Muscle layer of duodenum (tissue), 2 donors: ENCODE measurements around the gene NOD2.
A peak's percentile ranks its signal among the peaks of the same experiment; 100 is the strongest.

Experiments used
- H3K27ac ChIP-seq: one replicate; pipeline ENCODE4 v1.7.0; 2013; ENCODE audit warnings: mild to moderate bottlenecking, low read length
- H3K27me3 ChIP-seq: one replicate; pipeline ENCODE4 v1.7.0; 2013; ENCODE audit warnings: low read depth, mild to moderate bottlenecking, control low read depth, low read length
- H3K36me3 ChIP-seq, 2 donors: one replicate each; pipeline ENCODE4 v1.7.0; 2013; ENCODE audit warnings: low read length in 2 of 2, control low read depth in 1 of 2, mild to moderate bottlenecking in 1 of 2; ENCODE audit not compliant: insufficient read depth in 2 of 2, control insufficient read depth in 1 of 2
- H3K4me1 ChIP-seq, 2 donors: one replicate each; pipeline ENCODE4 v1.7.0; 2013; ENCODE audit warnings: low read length in 2 of 2, mild to moderate bottlenecking in 2 of 2, control low read depth in 1 of 2, moderate library complexity in 1 of 2; ENCODE audit not compliant: insufficient read depth in 2 of 2, control insufficient read depth in 1 of 2
- H3K4me3 ChIP-seq, 2 donors: one replicate each; pipeline ENCODE4 v1.7.0; 2013; ENCODE audit warnings: low read length in 2 of 2, low read depth in 1 of 2, mild to moderate bottlenecking in 1 of 2
- H3K9me3 ChIP-seq, 2 donors: one replicate each; pipeline ENCODE4 v1.7.0; 2013; ENCODE audit warnings: low read length in 2 of 2, control low read depth in 1 of 2, mild to moderate bottlenecking in 1 of 2; ENCODE audit not compliant: control insufficient read depth in 1 of 2
- donor health status: healthy.

NOD2 gene

GRCh38 chr16:50696575-50697420 lies 3.4 kb downstream of the NOD2 start:
- H3K27me3 ChIP-seq, result no peaks in the 10 kb centered on the region
- no peaks in the 10 kb centered on the region for H3K9me3 ChIP-seq
- peaks cover 7 to 35% of the 10 kb centered on the region in 2 donors for H3K4me1 ChIP-seq
- H3K36me3 ChIP-seq, result no peaks in the 10 kb centered on the region
- peak overlapping the region; percentile 69 for H3K27ac ChIP-seq
- H3K4me3 ChIP-seq, result no peak overlapping the region

- H3K4me3 ChIP-seq, result peak overlapping the region; percentile 52 to 66
- H3K9me3 ChIP-seq, result no peaks in the 10 kb centered on the region
- peak overlapping the region; percentile 69 for H3K27ac ChIP-seq
- no peaks in the 10 kb centered on the region for H3K36me3 ChIP-seq
- no peaks in the 10 kb centered on the region for H3K27me3 ChIP-seq
- H3K4me1 ChIP-seq, result peaks cover 7 to 35% of the 10 kb centered on the region in 2 donors
These were observed 4.0 kb downstream of the NOD2 start for GRCh38 chr16:50697421-50697715.

GRCh38 chr16:50697881-50698767 lies 4.7 kb downstream of the NOD2 start:
- Histone ChIP-seq H3K4me1 (peaks cover 7 to 35% of the 10 kb centered on the region in 2 donors), H3K27me3 (no peaks in the 10 kb centered on the region), H3K4me3 (peak overlapping the region; percentile 52 to 66), H3K9me3 (no peaks in the 10 kb centered on the region), H3K27ac (peak overlapping the region; percentile 69), H3K36me3 (no peaks in the 10 kb centered on the region)

GRCh38 chr16:50699326-50700159 lies 6.1 kb downstream of the NOD2 start:
- Histone ChIP-seq H3K27ac (no peak overlapping the region), H3K27me3 (no peaks in the 10 kb centered on the region), H3K36me3 (no peaks in the 10 kb centered on the region), H3K4me3 (no peak overlapping the region), H3K4me1 (peaks cover 7 to 27% of the 10 kb centered on the region in 2 donors), H3K9me3 (peaks cover 0 to 10% of the 10 kb centered on the region in 2 donors)

- Histone ChIP-seq H3K27me3 (no peaks in the 10 kb centered on the region), H3K9me3 (peaks cover 0 to 11% of the 10 kb centered on the region in 2 donors), H3K27ac (no peak overlapping the region), H3K36me3 (no peaks in the 10 kb centered on the region), H3K4me1 (peaks cover 0 to 5% of the 10 kb centered on the region in 2 donors), H3K4me3 (no peak overlapping the region)
These were observed 9.3 kb downstream of the NOD2 start for GRCh38 chr16:50702725-50703124.

- H3K36me3 ChIP-seq, result no peaks in the 10 kb centered on the region
- H3K9me3 ChIP-seq, result peaks cover 0 to 11% of the 10 kb centered on the region in 2 donors
- no peaks in the 10 kb centered on the region for H3K4me1 ChIP-seq
- no peak overlapping the region for H3K4me3 ChIP-seq
- no peaks in the 10 kb centered on the region for H3K27me3 ChIP-seq
- H3K27ac ChIP-seq, result no peak overlapping the region
These were observed 10.8 kb downstream of the NOD2 start for GRCh38 chr16:50704245-50704644.

GRCh38 chr16:50705436-50706110 lies 12.2 kb downstream of the NOD2 start:
- Histone ChIP-seq H3K27ac (no peak overlapping the region), H3K4me3 (no peak overlapping the region), H3K4me1 (no peaks in the 10 kb centered on the region), H3K27me3 (no peaks in the 10 kb centered on the region), H3K36me3 (no peaks in the 10 kb centered on the region), H3K9me3 (peaks cover 0 to 11% of the 10 kb centered on the region in 2 donors)

GRCh38 chr16:50706250-50706649 lies 12.8 kb downstream of the NOD2 start:
- no peaks in the 10 kb centered on the region for H3K4me1 ChIP-seq
- H3K4me3 ChIP-seq, result no peak overlapping the region
- peaks cover 0 to 11% of the 10 kb centered on the region in 2 donors for H3K9me3 ChIP-seq
- no peaks in the 10 kb centered on the region for H3K36me3 ChIP-seq
- no peak overlapping the region for H3K27ac ChIP-seq
- H3K27me3 ChIP-seq, result no peaks in the 10 kb centered on the region

GRCh38 chr16:50708373-50709060 lies 15.1 kb downstream of the NOD2 start:
- H3K27me3 ChIP-seq, result no peaks in the 10 kb centered on the region
- H3K36me3 ChIP-seq, result no peaks in the 10 kb centered on the region
- H3K9me3 ChIP-seq, result peaks cover 0 to 11% of the 10 kb centered on the region in 2 donors
- no peaks in the 10 kb centered on the region for H3K4me1 ChIP-seq
- no peak overlapping the region for H3K27ac ChIP-seq
- H3K4me3 ChIP-seq, result no peak overlapping the region

GRCh38 chr16:50709061-50709684 lies 15.8 kb downstream of the NOD2 start:
- no peaks in the 10 kb centered on the region for H3K4me1 ChIP-seq
- H3K9me3 ChIP-seq, result peaks cover 0 to 5% of the 10 kb centered on the region in 2 donors
- no peaks in the 10 kb centered on the region for H3K36me3 ChIP-seq
- no peaks in the 10 kb centered on the region for H3K27me3 ChIP-seq
- no peak overlapping the region for H3K27ac ChIP-seq
- H3K4me3 ChIP-seq, result no peak overlapping the region
